ENCODE measurements around the gene TMOD3. TPM values are rescaled to one million over a fixed set of nuclear protein-coding genes. Genes with fewer than 3 reads are reported as not detected.

TMOD3 gene
- total and polyA plus RNA-seq, 2 donors from 2014 or later: 8.9 to 49.0 TPM

DNA sequence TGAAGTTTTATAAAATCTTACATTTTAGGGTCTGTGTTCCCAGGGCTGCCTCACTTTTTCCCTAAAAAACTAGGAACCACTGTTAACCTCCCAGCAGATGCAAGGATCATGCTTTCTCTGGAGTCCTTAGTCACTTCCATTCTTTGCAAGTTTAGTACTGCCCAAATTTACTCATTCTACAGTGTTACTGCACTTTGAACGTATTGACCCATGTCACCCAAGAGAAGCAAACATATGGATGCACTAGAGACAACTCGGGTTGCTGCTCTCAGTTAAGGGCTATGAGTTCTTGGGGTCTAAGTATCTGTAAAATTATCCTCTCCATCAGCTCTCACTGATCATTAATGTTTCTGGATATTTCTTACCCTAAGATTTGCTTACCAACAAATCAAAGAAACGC is 83.1 kb downstream of the TMOD3 start:
- Histone ChIP-seq H3K27ac (ENCODE audit: low read depth in 2 of 2, low read length in 2 of 2) (no peak overlapping the region), H3K9ac (ENCODE audit: low read length in 3 of 3) (no peak overlapping the region), H3K9me3 (ENCODE audit: control insufficient read depth in 2 of 3, insufficient read depth in 1 of 3, low read length in 3 of 3) (no peaks in the 10 kb centered on the region), H3K4me1 (ENCODE audit: control insufficient read depth in 2 of 3, insufficient read depth in 2 of 3, low read depth in 1 of 3, low read length in 3 of 3) (peaks cover 0 to 3% (median 0%) of the 10 kb centered on the region in 3 donors), H3K27me3 (ENCODE audit: control insufficient read depth, insufficient read depth, low read length) (no peaks in the 10 kb centered on the region), H3K36me3 (ENCODE audit: control insufficient read depth in 2 of 3, insufficient read depth in 3 of 3, low read length in 3 of 3) (peaks cover 0 to 5% (median 2%) of the 10 kb centered on the region in 3 donors), H3K4me3 (ENCODE audit: low read length in 3 of 3) (no peak overlapping the region)
- no peak for TF ChIP-seq CTCF (IDR thresholded peaks at IDR 0.05; ENCODE audit: borderline replicate concordance, extremely low read depth, insufficient read depth)
- intact Hi-C loops (cut with DNase I): no loop called here
- FAIRE-seq (no peak), DNase-seq (no peak)

DNA sequence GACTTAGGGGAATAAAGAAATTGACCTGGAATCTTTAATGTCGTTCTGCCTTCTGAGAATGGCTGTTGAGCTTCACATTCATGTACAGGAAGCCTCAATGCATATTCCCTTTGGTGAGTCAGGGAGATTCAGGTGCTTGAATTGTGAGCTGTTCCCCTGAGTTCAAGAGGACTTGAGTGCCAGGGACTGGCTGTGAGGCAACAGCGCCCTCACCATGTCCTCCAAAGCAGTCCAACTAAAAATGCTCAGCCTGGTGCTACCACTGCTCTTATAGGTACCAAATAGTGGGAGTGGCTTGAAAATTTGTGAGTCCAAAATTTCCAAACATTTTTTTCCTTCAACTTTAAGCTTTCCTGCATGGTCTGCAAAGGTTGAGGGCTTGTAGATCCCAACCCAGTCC is 88.0 kb downstream of the TMOD3 start:
- DNase-seq: no peak
- no peak overlapping the region for H3K9ac ChIP-seq (ENCODE audit: low read length in 3 of 3)
- H3K27ac ChIP-seq (ENCODE audit: low read depth in 2 of 2, low read length in 2 of 2): no peak overlapping the region
- H3K9me3 ChIP-seq (ENCODE audit: control insufficient read depth in 2 of 3, insufficient read depth in 1 of 3, low read length in 3 of 3): no peaks in the 10 kb centered on the region
- TF ChIP-seq CTCF (IDR thresholded peaks at IDR 0.05; ENCODE audit: borderline replicate concordance, extremely low read depth, insufficient read depth): no peak
- H3K4me1 ChIP-seq (ENCODE audit: control insufficient read depth in 2 of 3, insufficient read depth in 2 of 3, low read depth in 1 of 3, low read length in 3 of 3): no peaks in the 10 kb centered on the region
- H3K27me3 ChIP-seq (ENCODE audit: control insufficient read depth, insufficient read depth, low read length): no peaks in the 10 kb centered on the region
- intact Hi-C loops (cut with DNase I): no loop called here
- H3K36me3 ChIP-seq (ENCODE audit: control insufficient read depth in 2 of 3, insufficient read depth in 3 of 3, low read length in 3 of 3): peaks cover 0 to 18% (median 5%) of the 10 kb centered on the region in 3 donors
- no peak for FAIRE-seq
- H3K4me3 ChIP-seq (ENCODE audit: low read length in 3 of 3): no peak overlapping the region

- Histone ChIP-seq H3K9ac (ENCODE audit: low read length in 3 of 3) (no peak overlapping the region), H3K9me3 (ENCODE audit: control insufficient read depth in 2 of 3, insufficient read depth in 1 of 3, low read length in 3 of 3) (no peaks in the 10 kb centered on the region), H3K4me1 (ENCODE audit: control insufficient read depth in 2 of 3, insufficient read depth in 2 of 3, low read depth in 1 of 3, low read length in 3 of 3) (no peaks in the 10 kb centered on the region), H3K4me3 (ENCODE audit: low read length in 3 of 3) (no peak overlapping the region), H3K27me3 (ENCODE audit: control insufficient read depth, insufficient read depth, low read length) (no peaks in the 10 kb centered on the region), H3K27ac (ENCODE audit: low read depth in 2 of 2, low read length in 2 of 2) (no peak overlapping the region), H3K36me3 (ENCODE audit: control insufficient read depth in 2 of 3, insufficient read depth in 3 of 3, low read length in 3 of 3) (peaks cover 0 to 16% (median 7%) of the 10 kb centered on the region in 3 donors)
- no peak for FAIRE-seq
- TF ChIP-seq CTCF (IDR thresholded peaks at IDR 0.05; ENCODE audit: borderline replicate concordance, extremely low read depth, insufficient read depth): no peak
- intact Hi-C loops (cut with DNase I): no loop called here
- peak in 3 of 5 donors; percentile 20 to 34 (median 26) for DNase-seq
Observed at GRCh38 chr15:51924156-51925068, 95.0 kb downstream of the TMOD3 start.
